ENCODE results near the gene MYLK2.

Gene MYLK2

GRCh38 chr20:31831771-31832306, 12.7 kb downstream of the MYLK2 start:
- DNase-seq (ENCODE audit: low read depth, low spot score): no peak
- no peak overlapping the region for H3K4me3 ChIP-seq (ENCODE audit: low read length)

GRCh38 chr20:31833130-31833930, 14.2 kb downstream of the MYLK2 start:
- DNase-seq (ENCODE audit: low read depth, low spot score): no peak
- H3K4me3 ChIP-seq (ENCODE audit: low read length): no peak overlapping the region

GRCh38 chr20:31833931-31834521, 14.9 kb downstream of the MYLK2 start:
- DNase-seq (ENCODE audit: low read depth, low spot score): no peak
- H3K4me3 ChIP-seq (ENCODE audit: low read length): no peak overlapping the region

- no peak for DNase-seq (ENCODE audit: low read depth, low spot score)
- no peak overlapping the region for H3K4me3 ChIP-seq (ENCODE audit: low read length)
Observed at GRCh38 chr20:31835554-31835953, 16.4 kb downstream of the MYLK2 start.

GRCh38 chr20:31835977-31836852, 17.1 kb downstream of the MYLK2 start:
- H3K4me3 ChIP-seq (ENCODE audit: low read length): no peak overlapping the region

GRCh38 chr20:31836853-31837608, 17.9 kb downstream of the MYLK2 start:
- H3K4me3 ChIP-seq (ENCODE audit: low read length): no peak overlapping the region
- no peak for DNase-seq (ENCODE audit: low read depth, low spot score)

More at GRCh38 chr20:31835977-31836852, 17.1 kb downstream of the MYLK2 start:
- no peak for DNase-seq (ENCODE audit: low read depth, low spot score)

GRCh38 chr20:31837896-31838397, 18.8 kb downstream of the MYLK2 start:
- DNase-seq (ENCODE audit: low read depth, low spot score): no peak
- H3K4me3 ChIP-seq (ENCODE audit: low read length): no peak overlapping the region

- DNase-seq (ENCODE audit: low read depth, low spot score): no peak
- H3K4me3 ChIP-seq (ENCODE audit: low read length): no peak overlapping the region
Observed at GRCh38 chr20:31838646-31839292, 19.6 kb downstream of the MYLK2 start.

- no peak overlapping the region for H3K4me3 ChIP-seq (ENCODE audit: low read length)
- no peak for DNase-seq (ENCODE audit: low read depth, low spot score)
Observed at GRCh38 chr20:31839782-31840487, 20.8 kb downstream of the MYLK2 start.

GRCh38 chr20:31840906-31841816, 22.0 kb downstream of the MYLK2 start:
- no peak for DNase-seq (ENCODE audit: low read depth, low spot score)
- no peak overlapping the region for H3K4me3 ChIP-seq (ENCODE audit: low read length)

GRCh38 chr20:31841928-31842327, 22.8 kb downstream of the MYLK2 start:
- H3K4me3 ChIP-seq (ENCODE audit: low read length): no peak overlapping the region
- DNase-seq (ENCODE audit: low read depth, low spot score): no peak

- no peak overlapping the region for H3K4me3 ChIP-seq (ENCODE audit: low read length)
- no peak for DNase-seq (ENCODE audit: low read depth, low spot score)
Observed at GRCh38 chr20:31842471-31843157, 23.5 kb downstream of the MYLK2 start.

GRCh38 chr20:31843288-31843687, 24.1 kb downstream of the MYLK2 start:
- no peak overlapping the region for H3K4me3 ChIP-seq (ENCODE audit: low read length)
- DNase-seq (ENCODE audit: low read depth, low spot score): no peak

GRCh38 chr20:31843881-31844280, 24.7 kb downstream of the MYLK2 start:
- no peak overlapping the region for H3K4me3 ChIP-seq (ENCODE audit: low read length)
- no peak for DNase-seq (ENCODE audit: low read depth, low spot score)

GRCh38 chr20:31844737-31845299, 25.7 kb downstream of the MYLK2 start:
- no peak for DNase-seq (ENCODE audit: low read depth, low spot score)

GRCh38 chr20:31845300-31845863, 26.2 kb downstream of the MYLK2 start, which contains the start of gene FOXS1:
FOXS1 (minus strand) TSS chr20:31845604; CDS start chr20:31845542, 62 bp downstream.
- no peak within 1 kb of the TSS for H3K4me3 ChIP-seq (ENCODE audit: low read length)
- DNase-seq (ENCODE audit: low read depth, low spot score): no peak

More at GRCh38 chr20:31844737-31845299, 25.7 kb downstream of the MYLK2 start:
- H3K4me3 ChIP-seq (ENCODE audit: low read length): no peak overlapping the region

Measured in Jurkat, Clone E6-1 (cell line).